Head of caudate nucleus (tissue), 42 donors: ENCODE measurements around the gene ERG.

Source experiments
- DNase-seq, 42 donors: peaks; one replicate each; pipeline versions ENCODE4 v3.0.0 to v3.0.0-alpha.2; 2020 to 2021; ENCODE audit warnings: mixed read lengths in 7 of 42
- intact Hi-C: fragments of 100-400 bp; cut with DNase I; formaldehyde crosslinking; loops from one replicate; pipeline ENCODE4 v1.15.0; 2022

ERG gene

DNA sequence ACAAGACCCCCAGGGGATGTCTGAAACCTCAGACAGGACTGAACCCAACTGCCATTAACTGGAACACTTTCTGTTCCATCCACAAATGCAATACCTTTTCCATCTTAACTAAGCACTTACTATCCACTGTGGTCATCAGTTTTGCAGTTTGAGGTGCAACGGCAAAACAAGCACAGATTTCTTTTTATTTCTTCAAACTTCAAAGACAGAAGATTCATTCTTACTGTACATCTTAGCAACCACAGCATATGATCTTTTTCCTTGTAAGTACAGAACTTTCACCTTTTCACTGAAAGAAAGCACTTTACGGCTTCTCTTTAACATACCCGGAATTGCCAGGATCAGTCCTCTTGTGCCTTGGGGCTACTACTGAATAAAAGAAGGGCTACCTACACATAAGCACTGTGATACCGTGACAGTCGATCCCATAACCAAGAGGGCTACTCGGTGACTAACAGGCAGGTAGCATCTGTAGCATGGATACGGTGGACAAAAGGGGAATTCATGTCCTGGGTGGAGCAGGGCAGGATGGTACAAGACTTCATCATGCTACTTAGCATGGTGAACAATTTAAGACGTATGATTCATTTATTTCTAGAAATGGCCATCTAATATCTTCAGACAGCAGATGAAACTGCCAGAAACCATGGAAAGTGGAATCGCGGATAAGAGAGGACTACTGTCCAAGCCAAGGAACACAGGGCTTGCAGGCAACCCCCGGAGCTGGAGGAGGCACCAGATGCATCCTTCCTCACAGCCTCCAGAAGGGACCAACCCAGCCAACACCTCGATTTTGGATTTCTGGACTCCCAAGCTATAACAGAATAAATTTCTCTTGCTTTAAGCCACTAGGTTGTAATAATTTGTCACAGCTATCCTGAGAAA, 18.4 kb downstream of the ERG start:
- no peak for DNase-seq
- intact Hi-C loops = no loop called here

GRCh38 chr21:38478782-38479181, 19.5 kb downstream of the ERG start:
- intact Hi-C loops = no loop called here
- no peak for DNase-seq

DNA sequence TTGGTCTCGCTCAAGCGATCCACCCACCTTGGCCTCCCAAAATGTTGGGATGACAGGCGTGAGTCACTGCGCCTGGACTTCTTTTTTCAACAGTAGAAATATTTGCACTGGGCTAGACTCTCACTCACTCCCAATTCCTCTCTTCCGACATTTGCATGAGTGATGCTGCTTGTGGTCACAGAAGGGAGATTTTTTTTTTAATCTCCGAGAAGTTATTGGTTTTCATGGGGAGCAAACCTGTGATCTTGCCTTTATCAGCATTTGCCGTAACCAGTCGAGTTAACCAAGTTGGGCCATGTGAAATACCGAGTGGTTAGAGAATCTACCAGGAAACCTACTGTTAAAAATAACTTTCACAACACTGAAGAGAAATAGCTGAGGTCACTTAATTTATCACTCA, 21.1 kb downstream of the ERG start:
- intact Hi-C loops = no loop called here
- no peak for DNase-seq

GRCh38 chr21:38476385-38476784, 21.9 kb downstream of the ERG start:
- DNase-seq = no peak
- intact Hi-C loops = no loop called here

DNA sequence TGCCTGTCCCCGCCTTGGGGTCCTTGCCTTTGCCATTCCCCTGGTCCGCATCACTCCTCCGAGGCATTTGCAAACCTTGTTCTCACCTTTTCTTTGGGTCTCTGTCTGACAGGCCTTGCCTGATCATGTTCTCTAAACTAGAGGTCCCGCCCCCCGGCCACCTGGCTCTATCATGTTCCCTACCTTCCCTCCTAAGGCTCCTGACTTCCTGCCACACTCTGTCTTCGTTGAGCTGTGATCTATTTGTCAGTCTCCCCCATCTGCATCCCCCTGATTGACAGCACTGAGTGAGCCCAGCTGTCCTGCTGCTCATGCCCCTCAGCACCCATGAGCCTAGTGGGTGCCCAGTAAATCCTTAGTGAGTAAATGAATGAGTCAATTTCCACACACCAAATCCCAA, 22.8 kb downstream of the ERG start:
- intact Hi-C loops = no loop called here
- DNase-seq = no peak

- intact Hi-C loops = no loop called here
- DNase-seq = no peak
These were observed 23.5 kb downstream of the ERG start for GRCh38 chr21:38474796-38475195.

DNA sequence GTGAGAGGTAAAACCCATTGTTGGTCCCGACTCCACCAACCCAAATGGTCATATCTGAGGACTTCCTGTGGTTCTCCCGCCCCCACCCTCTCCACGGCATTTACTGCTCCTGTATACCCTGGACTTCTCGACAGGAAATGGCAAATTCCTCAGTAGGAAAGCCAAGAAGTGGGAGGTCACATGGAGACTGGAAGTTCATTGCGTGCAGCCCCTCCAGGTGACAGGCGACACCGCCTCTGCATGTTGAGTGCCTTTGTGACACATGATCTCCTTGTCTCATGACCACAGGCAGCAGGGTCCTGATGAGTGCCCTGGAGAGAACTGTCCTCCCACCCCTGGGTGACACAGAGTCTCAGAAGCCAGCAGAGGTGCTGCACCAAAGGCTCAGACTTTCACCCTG, 24.2 kb downstream of the ERG start:
- intact Hi-C loops = no loop called here
- no peak for DNase-seq

DNA sequence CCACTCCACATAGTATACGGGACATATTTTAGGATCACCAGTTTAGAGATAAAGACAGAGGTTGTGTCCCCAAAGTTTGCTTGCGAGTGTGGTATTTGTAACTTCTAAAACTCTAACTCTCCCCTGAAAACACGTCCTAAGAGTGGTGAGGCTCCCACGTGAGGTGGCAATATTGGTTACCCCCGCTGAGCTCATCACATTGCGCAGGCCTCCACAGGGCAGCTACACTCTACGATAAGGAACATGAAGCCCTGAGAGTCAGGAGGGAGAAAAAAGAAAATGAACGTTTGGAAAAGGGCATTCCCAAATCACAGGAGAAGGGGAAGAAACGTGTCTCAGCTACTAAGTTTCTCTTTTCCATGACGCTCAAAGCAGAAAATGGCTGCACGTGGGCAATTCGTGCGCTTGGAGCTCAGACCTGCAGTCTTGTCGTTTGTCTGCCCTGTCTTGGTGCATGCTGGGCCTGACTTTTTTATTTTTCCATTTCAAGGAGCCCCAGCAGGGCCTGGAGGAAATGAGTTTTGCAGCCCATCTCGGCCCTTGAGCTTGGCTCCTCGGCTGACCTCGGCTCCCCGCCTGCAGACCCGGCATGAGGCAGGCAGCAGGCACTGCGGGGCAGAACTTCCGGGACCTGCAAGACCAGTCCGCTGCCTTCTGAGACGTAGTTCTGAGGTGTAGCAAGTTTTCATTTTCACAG, 25.7 kb downstream of the ERG start:
- intact Hi-C loops = no loop called here
- no peak for DNase-seq

GRCh38 chr21:38471766-38472165, 26.5 kb downstream of the ERG start:
- DNase-seq = no peak
- intact Hi-C loops = no loop called here

DNA sequence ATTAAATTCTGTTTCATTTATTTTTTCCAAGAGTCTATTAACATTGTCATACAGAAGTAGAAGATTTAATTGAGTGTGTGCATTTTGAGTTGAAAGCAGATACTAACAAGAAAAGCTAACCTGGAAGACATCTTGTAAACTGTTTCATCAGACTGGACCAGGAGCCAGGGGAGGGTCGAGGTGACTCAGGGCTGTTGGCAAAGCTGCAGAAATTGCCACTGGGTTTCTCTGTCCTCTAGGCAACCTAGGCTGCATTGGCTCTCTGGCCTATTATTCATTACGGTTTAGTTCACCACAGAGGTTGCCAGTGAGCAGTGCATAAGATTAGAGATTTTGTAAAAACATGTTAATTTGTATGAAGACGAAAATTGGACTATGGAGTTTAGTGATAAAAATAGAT, 27.5 kb downstream of the ERG start:
- peak in 1 of 42 donors; percentile 1 for DNase-seq
- intact Hi-C loops = no loop called here

DNA sequence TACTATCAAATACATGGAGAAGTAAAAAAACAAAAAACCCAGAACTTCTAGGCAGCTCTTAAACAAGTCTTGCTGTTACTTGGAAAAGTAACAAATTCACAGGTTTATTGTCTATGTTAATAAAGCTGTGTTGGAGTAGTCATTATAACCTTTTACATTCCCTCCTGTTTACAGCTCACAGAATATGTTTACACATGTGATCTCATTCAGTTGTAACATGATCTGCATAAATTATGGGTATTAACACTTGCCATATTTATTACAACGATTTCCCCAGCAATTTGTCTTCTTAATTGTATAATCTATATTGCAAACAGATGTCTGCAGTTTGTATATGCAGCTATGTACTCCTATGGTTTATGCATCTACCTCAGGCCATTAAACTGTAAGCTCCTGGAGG, 28.6 kb downstream of the ERG start:
- DNase-seq = no peak
- intact Hi-C loops = no loop called here

DNA sequence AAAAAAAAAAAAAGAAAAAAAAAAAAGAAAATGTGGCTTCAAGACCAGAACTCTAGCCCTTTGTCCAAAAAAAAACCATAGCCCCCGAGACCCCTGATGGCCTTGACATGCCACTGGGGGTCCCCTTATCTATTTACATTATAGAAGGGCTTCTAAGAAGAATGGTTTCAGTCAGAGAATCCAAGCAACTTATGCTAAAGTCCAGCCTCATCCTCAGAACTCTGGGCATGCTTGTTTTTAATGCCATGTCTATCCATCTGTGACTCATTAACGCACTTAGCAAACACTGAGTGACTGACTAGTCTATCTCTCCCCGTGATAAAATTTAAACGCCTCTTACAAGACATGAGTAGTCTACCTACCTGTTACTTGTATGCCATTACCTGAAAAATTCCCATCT, 29.3 kb downstream of the ERG start:
- intact Hi-C loops = no loop called here
- no peak for DNase-seq

- intact Hi-C loops = no loop called here
- DNase-seq = no peak
These were observed 30.4 kb downstream of the ERG start for GRCh38 chr21:38467911-38468310.

GRCh38 chr21:38467374-38467773, 30.9 kb downstream of the ERG start:
- DNase-seq = no peak
- intact Hi-C loops = no loop called here

GRCh38 chr21:38460171-38460742, 38.0 kb downstream of the ERG start:
- intact Hi-C loops = no loop called here
- DNase-seq = no peak

GRCh38 chr21:38459490-38459889, 38.8 kb downstream of the ERG start:
- intact Hi-C loops = no loop called here
- no peak for DNase-seq

- intact Hi-C loops = no loop called here
- DNase-seq = no peak
These were observed 42.9 kb downstream of the ERG start for GRCh38 chr21:38455403-38455802.

DNA sequence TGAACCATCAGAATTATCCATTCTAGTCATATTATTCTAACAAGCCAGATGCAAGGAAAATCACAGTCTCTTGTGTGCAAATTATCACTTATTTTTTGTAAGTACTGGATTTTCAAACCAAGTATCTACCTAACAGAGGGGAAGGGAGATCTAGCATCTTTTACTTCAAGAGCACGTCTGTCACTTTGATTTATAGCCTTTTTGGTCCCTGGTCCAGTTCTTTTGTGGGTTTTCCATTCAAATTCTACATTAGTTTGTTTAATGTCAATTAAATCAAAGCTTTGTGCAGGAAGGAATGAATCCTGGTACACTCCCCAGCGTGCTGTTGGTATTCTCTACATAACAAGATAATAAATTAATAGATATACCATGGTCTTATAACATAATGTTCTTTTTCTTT, 43.6 kb downstream of the ERG start:
- intact Hi-C loops = no loop called here
- no peak for DNase-seq

- intact Hi-C loops = no loop called here
- no peak for DNase-seq
These were observed 44.1 kb downstream of the ERG start for GRCh38 chr21:38454161-38454560.

- no peak for DNase-seq
- intact Hi-C loops = no loop called here
These were observed 49.4 kb downstream of the ERG start for GRCh38 chr21:38448671-38449385.
